HG03521 (cell line): ENCODE measurements around the gene PNN.
"Not testable (repeated sequence)": the region's sequence is repeated elsewhere in the genome, so short reads cannot be mapped to it uniquely, and the experiment has no call there.

Source experiments
- ATAC-seq: cut with Tn5 transposase; IDR thresholded peaks from one replicate; pipeline ENCODE4 v1.9.1; 2021; ENCODE audit warnings: mild to moderate bottlenecking, moderate library complexity; ENCODE audit not compliant: unreplicated experiment

PNN gene

GRCh38 chr14:39228509-39229221 is 53.6 kb downstream of the PNN start:
- no peak for ATAC-seq

GRCh38 chr14:39229222-39229543 is 54.1 kb downstream of the PNN start:
- no peak for ATAC-seq

DNA sequence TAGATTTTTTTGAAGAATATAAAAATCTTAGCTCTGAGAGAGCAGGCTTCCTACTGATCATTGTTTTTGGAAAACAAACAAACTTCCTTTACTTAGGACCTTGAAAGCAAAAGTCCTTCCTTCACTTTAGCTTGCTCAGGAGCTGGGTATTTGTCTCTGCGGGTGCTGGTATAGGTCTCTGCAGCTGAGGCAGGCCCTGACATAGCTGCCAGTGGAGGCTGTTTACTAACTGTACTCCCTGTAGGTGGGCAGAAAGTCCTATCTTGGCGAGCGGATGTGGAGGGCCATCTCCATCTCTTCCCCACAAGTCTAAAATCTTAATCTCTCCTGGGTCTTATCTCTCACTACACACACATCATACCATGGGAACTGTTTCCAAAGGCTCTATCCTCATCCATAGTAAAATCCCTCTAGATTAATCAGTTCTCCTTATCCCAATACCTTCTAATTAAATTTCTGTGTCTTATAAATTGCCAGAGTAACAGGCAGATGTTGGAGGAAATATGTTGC is 54.6 kb downstream of the PNN start:
- no peak for ATAC-seq

- ATAC-seq = no peak
These were observed 55.5 kb downstream of the PNN start for GRCh38 chr14:39230416-39231035.

DNA sequence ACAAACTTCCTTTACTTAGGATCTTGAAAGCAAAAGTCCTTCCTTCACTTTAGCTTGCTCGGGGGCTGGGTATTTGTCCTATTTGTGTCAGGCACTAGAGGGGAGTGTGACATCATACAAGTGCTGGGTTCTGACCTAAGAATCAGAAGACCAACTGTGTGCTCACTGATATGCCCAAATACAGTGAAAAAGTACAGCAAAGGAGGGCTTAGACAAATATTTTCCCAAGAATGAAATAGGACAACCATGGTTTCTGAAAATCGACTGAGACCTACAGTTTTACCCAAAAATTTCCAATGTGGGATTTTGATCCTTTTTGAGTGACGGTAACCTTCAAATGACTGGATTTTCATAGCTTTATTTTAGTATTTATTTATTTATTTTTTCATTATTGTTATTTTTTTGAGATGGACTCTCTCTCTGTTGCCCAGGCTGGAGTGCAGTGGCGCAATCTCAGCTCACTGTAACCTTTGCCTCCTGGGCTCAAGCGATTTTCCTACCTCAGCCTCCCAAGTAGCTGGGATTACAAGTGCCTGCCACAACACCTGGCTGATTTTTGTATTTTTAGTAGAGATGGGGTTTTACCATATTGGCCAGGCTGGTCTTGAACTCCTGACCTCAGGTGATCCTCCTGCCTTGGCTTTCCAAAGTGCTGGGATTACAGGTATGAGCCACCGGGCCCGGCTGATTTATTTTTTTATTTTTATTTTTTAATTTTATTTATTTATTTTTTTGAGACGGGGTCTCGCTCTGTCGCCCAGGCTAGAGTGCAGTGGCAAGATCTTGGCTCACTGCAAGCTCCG is 56.9 kb downstream of the PNN start:
- not testable (repeated sequence) for ATAC-seq
